HepG2 (cell line): ENCODE data around the gene FHIT.

ENCODE experiments used
- HMGXB4 ChIP-seq, 2 experiments: sonication (generic) in 1 of 2; formaldehyde crosslinking in 1 of 2; IDR thresholded peaks; 2 replicates each; pipeline versions ENCODE4 v1.4.0 to v1.6.1; 2018 to 2020; ENCODE audit warnings: missing genetic modification reagents in 2 of 2, borderline replicate concordance in 1 of 2, low read depth in 1 of 2, mild to moderate bottlenecking in 1 of 2, missing biosample characterization in 1 of 2
- JUND ChIP-seq: sonication (generic); formaldehyde crosslinking; IDR thresholded peaks from 2 replicates; pipeline ENCODE4 v1.8.0; 2022; ENCODE audit warnings: mild to moderate bottlenecking, missing genetic modification reagents
- TF ChIP-seq, protein P1 (sequence below): sonication (generic); formaldehyde crosslinking; IDR thresholded peaks from 2 replicates; pipeline ENCODE4 v1.4.0; 2020; ENCODE audit warnings: missing genetic modification reagents
- TF ChIP-seq, protein P2 (sequence below): sonication (generic); formaldehyde crosslinking; IDR thresholded peaks from 2 replicates; pipeline ENCODE4 v1.5.0; 2020; ENCODE audit warnings: mild to moderate bottlenecking, missing genetic modification reagents, moderate library complexity

DNA sequence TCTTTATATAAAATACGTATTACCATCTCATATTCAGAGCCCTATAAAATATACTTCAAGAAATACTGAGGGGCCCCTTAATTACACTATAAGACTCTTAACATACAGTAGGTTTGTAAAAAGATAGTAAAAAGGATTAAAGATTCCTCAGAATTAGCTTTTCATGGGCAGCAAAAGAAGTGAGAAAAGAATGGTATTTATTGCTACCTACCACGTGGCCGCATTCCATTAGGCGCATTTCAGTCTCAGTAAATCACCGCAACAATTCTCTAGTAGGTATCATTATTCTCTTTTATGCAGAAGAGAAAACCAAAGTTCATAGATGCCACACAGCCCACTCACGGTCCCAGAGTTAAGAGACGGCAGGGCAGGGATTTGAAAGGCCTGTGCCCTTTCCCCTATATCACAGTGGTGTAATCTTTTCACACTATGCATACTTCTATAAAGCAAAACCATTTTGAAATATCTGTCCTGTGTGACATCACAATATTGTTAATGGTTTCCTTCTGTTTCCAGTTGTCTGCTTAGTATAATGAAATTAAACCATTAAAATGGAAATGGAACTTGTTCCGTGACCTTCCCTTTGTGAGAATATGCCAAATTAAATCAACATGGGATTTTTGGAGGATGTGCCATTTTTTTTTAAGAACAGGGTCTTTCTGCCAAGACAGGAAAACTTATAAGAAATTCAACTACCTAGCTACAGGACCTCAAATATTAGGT lies 1072.2 kb downstream of the FHIT start:
- TF ChIP-seq, protein P1, sequence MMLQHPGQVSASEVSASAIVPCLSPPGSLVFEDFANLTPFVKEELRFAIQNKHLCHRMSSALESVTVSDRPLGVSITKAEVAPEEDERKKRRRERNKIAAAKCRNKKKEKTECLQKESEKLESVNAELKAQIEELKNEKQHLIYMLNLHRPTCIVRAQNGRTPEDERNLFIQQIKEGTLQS: no peak
- TF ChIP-seq, protein P2, sequence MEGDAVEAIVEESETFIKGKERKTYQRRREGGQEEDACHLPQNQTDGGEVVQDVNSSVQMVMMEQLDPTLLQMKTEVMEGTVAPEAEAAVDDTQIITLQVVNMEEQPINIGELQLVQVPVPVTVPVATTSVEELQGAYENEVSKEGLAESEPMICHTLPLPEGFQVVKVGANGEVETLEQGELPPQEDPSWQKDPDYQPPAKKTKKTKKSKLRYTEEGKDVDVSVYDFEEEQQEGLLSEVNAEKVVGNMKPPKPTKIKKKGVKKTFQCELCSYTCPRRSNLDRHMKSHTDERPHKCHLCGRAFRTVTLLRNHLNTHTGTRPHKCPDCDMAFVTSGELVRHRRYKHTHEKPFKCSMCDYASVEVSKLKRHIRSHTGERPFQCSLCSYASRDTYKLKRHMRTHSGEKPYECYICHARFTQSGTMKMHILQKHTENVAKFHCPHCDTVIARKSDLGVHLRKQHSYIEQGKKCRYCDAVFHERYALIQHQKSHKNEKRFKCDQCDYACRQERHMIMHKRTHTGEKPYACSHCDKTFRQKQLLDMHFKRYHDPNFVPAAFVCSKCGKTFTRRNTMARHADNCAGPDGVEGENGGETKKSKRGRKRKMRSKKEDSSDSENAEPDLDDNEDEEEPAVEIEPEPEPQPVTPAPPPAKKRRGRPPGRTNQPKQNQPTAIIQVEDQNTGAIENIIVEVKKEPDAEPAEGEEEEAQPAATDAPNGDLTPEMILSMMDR (CRISPR knock-in tag): no peak
- TF ChIP-seq HMGXB4 (CRISPR knock-in tag; IDR thresholded peaks at IDR 0.05; ENCODE audit: borderline replicate concordance in 1 of 2, low read depth in 1 of 2): no peak
- TF ChIP-seq JUND (CRISPR knock-in tag): no peak
